NCI-H446 (cell line): ENCODE results near the gene CTSC.
A peak's percentile ranks its signal among the peaks of the same experiment; 100 is the strongest.

Experiments used
- DNase-seq, 2 experiments: peaks; one replicate each; lab custom pipeline; 2025; lab: John Stamatoyannopoulos, UW

Gene CTSC

DNA sequence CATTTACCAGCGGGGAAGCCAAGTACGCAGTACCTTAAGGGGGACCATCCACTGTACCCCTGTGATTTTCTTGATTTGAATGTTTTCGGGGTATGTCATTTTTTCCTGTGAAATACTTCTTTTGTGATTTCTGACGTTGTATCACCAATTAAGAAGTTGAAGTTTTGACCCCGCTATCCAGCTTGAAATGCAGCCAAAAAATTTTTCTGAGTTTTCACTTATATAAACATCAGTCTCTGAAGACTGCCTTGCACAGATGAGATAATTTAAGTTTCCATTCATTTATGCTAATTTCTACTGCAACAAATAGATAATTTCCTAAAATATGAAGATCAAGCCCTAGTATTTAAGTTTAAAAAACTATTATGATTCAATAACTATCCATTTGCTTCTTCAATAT, 20.0 kb downstream of the CTSC start:
- DNase-seq: no peak

- no peak for DNase-seq
Observed at GRCh38 chr11:88315981-88316441, 21.5 kb downstream of the CTSC start.

- DNase-seq: no peak
Observed at GRCh38 chr11:88315015-88315414, 22.5 kb downstream of the CTSC start.

- DNase-seq: no peak
Observed at GRCh38 chr11:88313441-88313840, 24.1 kb downstream of the CTSC start.

DNA sequence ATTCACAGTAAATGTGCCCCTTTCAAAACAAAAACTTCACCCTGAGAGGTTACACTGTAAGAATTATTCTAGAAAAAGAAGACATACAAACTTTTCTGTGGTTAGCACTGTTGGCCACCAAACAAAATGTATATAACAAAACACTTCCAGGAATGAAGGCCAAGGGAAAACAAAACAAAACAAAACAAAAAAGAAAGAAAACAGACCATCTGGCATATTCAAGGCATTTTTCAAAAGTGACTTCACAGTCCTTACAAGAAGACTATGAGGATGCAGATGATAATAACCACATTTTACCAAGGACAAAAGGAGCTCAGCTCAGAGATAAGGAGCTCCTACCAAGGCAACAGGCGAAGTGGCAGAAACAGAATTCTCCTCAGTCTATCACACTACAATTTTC, 24.9 kb downstream of the CTSC start:
- DNase-seq: no peak

DNA sequence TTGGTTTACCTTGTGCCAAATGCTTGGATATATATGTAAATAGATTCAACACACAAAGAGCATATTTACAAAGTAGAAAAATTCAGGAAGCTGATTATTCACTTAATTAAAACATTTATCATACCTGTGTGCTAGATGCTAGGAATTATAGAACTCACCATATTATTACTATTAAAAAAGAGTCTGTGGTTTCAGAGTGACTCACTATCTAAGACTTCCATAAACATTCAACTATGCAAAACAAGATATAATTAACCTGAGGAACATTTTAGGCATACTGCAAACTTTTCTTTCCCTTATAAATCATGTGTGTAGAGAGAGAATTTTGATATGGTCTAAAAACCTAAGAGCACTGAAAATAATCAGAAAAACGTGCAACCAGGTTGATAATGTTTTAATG, 27.3 kb downstream of the CTSC start:
- DNase-seq: no peak

GRCh38 chr11:88308576-88308975, 29.0 kb downstream of the CTSC start:
- no peak for DNase-seq

DNA sequence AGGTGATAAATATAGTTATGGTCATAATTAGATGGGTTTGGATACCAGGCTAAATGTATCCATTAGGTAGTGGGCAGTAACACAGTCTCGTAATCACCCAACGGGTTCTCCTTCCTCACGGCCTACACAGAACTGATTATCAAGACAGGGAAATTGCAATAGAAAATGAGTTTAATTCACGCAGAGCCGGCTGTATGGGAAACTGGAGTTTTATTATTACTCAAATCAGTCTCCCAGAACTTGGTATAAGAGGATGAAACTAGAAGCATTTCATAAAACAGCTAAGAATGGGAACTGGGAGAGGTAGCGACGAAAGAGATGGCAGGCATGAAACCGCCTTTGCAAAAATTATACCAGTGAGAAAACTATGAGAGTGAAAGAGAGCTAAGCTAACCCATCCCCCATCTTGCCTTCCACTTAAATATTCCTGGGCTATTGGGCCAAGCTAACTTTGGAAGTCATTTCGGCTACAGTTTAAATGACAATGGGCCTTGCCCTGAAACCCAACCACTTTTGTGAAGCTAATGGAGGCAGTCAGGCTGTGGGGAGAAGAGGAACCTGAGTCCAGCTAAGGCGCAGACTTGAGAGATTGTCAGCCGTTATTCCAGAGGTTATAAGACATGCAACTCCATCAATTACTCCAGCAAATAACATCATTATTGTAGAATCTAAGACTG, 29.6 kb downstream of the CTSC start:
- no peak for DNase-seq

DNA sequence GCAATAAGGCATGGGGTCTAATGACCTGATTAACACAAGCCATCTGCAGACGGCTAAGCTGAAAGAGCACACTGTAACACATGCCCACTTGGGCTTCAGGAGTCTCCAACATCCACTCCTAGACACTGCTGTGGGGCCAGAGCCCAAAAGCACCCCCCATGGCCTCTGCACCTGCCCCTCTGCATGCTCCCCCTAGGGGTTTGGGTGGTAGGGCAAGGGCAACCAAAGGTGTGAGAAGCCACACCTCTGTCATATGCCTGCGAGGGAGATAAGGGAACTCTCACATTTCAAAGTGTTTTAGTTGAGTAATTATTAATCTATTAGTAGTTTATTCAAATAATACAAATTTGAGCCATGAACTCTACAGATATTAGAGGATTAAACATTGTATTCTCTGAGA, 30.8 kb downstream of the CTSC start:
- DNase-seq: no peak

GRCh38 chr11:88305430-88305829, 32.1 kb downstream of the CTSC start:
- DNase-seq: no peak

DNA sequence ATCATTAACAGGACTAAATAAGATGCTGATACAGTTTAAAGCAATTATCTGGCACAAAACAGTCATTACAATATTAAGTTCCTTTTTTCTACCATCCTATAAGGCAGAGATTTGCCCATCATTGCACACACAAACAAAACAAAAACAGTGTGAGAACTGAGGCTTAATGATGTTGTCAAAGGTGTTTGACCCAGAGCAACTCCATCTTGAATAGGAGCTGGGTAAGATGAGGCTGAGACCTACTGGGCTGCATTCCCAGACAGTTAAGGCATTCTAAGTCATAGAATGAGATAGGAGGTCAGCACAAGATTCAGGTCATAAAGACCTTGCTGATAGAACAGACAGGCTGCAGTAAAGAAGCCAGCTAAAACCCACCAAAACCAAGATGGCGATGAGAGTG, 33.2 kb downstream of the CTSC start:
- no peak for DNase-seq

- no peak for DNase-seq
Observed at GRCh38 chr11:88303037-88303436, 34.5 kb downstream of the CTSC start.

DNA sequence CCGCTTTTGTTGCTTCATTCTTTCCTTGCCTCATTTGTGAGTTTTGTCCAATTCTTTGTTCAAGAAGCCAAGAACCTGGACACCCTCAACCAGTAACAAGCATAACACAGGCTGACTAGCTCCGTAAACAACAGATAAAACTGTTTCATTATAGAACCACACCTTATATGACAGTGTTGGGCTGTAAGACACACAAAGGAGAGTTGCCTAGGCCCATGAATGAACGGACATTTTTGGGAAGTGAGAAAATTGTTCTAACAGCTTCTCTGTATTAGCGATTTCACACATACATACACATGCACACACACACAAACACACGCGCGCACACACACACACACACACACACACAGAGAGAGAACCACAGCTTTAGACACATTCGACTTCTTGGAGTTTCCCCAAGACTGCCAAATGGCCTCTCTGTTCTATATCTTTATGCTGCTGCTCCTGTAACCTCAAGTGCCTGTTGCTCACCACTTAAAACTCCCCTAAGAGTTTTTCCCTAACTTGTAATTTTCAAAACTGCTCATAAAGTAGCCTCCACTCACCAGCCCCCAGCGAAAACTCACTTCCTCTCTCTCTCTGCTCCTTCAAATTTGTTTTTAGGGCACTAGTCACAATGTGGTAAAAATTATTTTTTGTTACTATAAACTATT, 35.9 kb downstream of the CTSC start:
- DNase-seq: no peak

- DNase-seq: no peak
Observed at GRCh38 chr11:88300888-88301487, 36.5 kb downstream of the CTSC start.

DNA sequence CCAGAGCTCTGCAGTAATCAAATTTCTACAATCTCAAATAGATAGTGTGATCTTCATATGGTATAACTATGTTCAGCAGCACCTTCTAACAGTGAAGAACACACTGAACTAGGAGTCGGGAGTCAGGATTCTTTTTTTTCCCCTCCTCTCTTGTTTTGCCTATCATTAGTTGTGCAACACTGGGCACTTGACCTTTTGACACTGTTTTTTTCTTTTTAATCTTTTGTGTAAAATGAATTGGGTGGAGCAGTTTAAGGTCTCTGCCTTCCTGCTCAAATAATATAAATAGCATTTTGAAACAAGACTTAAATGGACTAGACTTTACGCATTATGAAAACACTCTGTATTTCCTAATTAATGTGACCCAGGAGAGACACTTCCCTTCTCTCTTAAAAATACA, 39.7 kb downstream of the CTSC start:
- no peak for DNase-seq

GRCh38 chr11:88297421-88297820, 40.1 kb downstream of the CTSC start:
- DNase-seq: no peak

DNA sequence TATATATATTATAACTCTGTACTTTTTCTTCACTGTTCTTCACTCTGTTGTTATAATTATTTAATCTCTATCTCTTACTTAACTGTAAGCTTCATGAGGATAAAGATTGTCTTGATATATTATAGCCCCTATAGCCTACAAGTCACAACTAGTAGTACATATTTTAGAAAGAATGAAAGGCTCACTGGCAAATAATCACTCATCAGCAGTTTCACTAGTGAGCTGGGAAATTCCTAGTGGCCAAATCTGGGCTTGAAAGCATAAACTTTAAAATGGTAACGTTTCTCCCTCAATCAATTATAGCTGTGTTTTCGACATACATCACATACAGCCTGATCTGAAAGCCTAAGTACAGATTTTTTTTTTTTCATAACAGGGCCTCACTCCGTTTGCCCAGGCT, 42.5 kb downstream of the CTSC start:
- no peak for DNase-seq

GRCh38 chr11:88293931-88294330, 43.6 kb downstream of the CTSC start:
- no peak for DNase-seq

DNA sequence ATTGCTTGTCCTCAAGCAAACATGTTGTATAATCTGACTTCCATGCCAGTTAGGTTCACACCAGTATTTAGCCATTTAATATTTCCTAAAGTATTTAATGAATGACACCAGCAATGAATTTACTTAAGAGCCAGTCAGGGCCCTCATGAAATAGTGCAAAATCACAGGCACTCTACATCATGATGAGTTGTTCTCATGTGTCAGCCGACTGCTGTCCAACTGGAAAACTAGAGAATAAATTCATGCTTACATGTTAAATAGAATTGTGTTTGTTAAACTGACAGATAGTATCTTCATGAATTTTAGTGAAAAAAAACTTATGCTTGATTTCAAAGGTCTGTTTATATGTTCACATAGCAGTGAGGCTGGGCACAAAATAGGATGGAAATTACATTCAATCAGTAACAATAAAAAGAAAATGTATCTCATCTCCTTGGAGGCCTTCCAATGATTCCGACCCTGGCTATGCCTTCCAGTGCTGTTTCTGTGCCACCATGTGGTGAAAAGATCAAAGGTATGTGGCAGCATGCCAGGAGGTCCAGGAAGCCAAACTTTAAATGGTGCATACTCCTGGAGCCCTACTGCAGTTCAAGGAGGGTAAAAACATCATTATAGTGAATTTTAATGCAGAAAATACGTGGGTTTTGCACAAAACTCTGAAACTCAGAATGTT, 45.2 kb downstream of the CTSC start:
- peak; percentile 61 to 88 for DNase-seq

DNA sequence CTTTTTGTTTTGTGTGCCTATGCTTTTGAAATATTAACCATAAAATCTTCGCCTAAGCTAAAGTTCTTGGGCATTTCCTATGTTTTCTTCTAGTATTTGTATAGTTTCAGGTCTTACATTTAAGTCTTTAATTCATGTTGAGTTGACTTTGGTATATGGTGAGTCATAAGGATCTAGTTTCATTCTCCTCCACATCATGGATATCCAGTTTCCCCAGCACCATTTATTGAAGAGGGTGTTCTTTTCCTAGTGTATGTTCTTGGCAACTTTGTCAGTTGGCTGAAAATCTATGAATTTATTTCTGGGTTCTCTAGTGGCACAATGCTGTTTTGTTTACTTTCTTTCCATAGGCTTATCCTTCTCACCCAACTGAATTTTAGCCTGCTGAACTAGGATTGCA, 49.0 kb downstream of the CTSC start:
- DNase-seq: no peak

DNA sequence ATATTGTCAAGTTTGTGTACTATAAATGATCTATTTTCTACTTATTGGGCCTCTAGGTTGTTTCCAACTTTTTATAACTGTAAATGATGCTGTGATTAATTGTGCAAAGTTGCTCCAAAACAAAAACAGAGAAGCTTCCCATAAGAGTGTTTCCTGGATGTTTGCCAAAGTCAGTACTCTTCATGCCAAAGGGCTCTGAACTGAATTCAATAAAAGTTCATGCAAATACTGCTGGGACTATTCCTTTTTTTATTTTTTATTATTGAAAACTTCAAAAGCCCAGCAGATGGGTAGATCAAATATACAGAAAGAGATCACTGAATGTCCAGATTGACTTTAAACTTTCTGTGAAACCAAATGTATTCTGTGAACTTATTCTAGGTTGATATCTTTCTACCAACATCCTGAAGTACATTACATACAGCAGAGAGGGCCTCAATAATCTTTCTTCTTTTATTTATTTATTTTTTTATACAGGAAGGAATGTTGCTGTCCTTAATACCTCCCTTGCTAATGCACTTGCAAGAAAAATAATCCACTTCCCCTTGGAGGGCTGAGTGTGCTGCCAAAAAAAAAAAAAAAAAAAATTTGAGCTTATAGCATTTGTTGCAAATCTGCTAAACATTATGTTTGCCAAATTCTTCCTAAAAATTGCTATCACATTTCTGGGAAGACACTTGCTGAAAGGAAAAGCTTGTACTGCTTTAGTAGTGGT, 53.0 kb downstream of the CTSC start:
- peak; percentile 28 to 72 for DNase-seq
